22Rv1 (cell line): Measurements from ENCODE around the gene GFPT1.

Source experiments
- CTCF ChIP-seq: fragments of 450-650 bp; IDR thresholded peaks from 2 replicates; pipeline ENCODE4 v1.5.1; 2017; ENCODE audit warnings: mild to moderate bottlenecking
- ZFX ChIP-seq: fragments of 450-650 bp; IDR thresholded peaks from 2 replicates; pipeline ENCODE4 v1.6.1; 2017; ENCODE audit warnings: antibody characterized with exemption, borderline replicate concordance

- TF ChIP-seq CTCF (no peak), ZFX (no peak)
Measured at GRCh38 chr2:69288429-69288828, 98.6 kb downstream of the GFPT1 start.
